Small intestine (tissue), 7 donors: ENCODE results near the gene ADAMTS19. TPM values are rescaled to one million over a fixed set of nuclear protein-coding genes. Genes with fewer than 3 reads are reported as not detected.
"Not testable (repeated sequence)": the region's sequence is repeated elsewhere in the genome, so short reads cannot be mapped to it uniquely, and the experiment has no call there.

ENCODE experiments used
- DNase-seq, 2 donors: peaks; one replicate each; pipeline versions ENCODE4 v3.0.0 to v3.0.0-alpha.2; 2013
- FAIRE-seq: peaks from 2 replicates; lab custom pipeline; 2012; peaks lifted over from hg19 to GRCh38; lab: Jason Lieb, UNC
- H3K27ac ChIP-seq, 3 donors: one replicate each; pipeline ENCODE4 v1.5.1; 2013; ENCODE audit warnings: low read length in 2 of 3, mild to moderate bottlenecking in 2 of 3, control low read depth in 1 of 3, inconsistent platforms in 1 of 3, low read depth in 1 of 3, moderate library complexity in 1 of 3
- H3K27me3 ChIP-seq, 3 donors: one replicate each; pipeline ENCODE4 v1.6.1; 2013; ENCODE audit warnings: low read length in 3 of 3, inconsistent platforms in 1 of 3; ENCODE audit not compliant: control insufficient read depth in 3 of 3, insufficient read depth in 3 of 3
- H3K36me3 ChIP-seq, 3 donors: one replicate each; pipeline ENCODE4 v1.6.1; 2013; ENCODE audit warnings: low read length in 3 of 3, inconsistent platforms in 1 of 3, low read depth in 1 of 3, mild to moderate bottlenecking in 1 of 3, moderate library complexity in 1 of 3; ENCODE audit not compliant: control insufficient read depth in 3 of 3, insufficient read depth in 2 of 3
- H3K4me1 ChIP-seq, 3 donors: one replicate each; pipeline ENCODE4 v1.6.1; 2013; ENCODE audit warnings: low read length in 2 of 3, inconsistent platforms in 1 of 3, low read depth in 1 of 3, mild to moderate bottlenecking in 1 of 3, moderate library complexity in 1 of 3; ENCODE audit not compliant: control insufficient read depth in 3 of 3, insufficient read depth in 2 of 3
- H3K4me3 ChIP-seq, 3 donors: one replicate each; pipeline ENCODE4 v1.5.1; 2013; ENCODE audit warnings: low read length in 3 of 3, control low read depth in 1 of 3, inconsistent platforms in 1 of 3, low read depth in 1 of 3, mild to moderate bottlenecking in 1 of 3, moderate library complexity in 1 of 3
- H3K9me3 ChIP-seq, 2 donors: one replicate each; pipeline ENCODE4 v1.6.1; 2013; ENCODE audit warnings: low read depth in 1 of 2, low read length in 1 of 2; ENCODE audit not compliant: control insufficient read depth in 2 of 2, insufficient read depth in 1 of 2
- WGBS, 3 donors: extraction: QIAGEN DNeasy Blood & Tissue Kit; methylation state at CpG; one replicate each; pipeline ENCODE4 v1.1.7; 2013; 5-methylcytosine and 5-hydroxymethylcytosine counted together
- polyA plus RNA-seq, 4 donors: library from polyadenylated mRNA; stranded (reverse) in 3 of 4; unstranded in 1 of 4; fragments of 200-250 nt in 3 of 4; fragments of 120-200 nt in 1 of 4; gene quantifications; one replicate each; pipeline versions ENCODE4 v1.2.1 to v1.2.3, GENCODE V29; 2013
- donor health status: healthy with polysubstance abuse.
- donor health status: control.
- donor health status: control.
- donor health status: Bipolar disorder and iron deficiency.
- donor health status: healthy.

ADAMTS19 gene
- polyA plus RNA-seq, 4 donors = 0.28 to 2.5 TPM; not detected in 2

DNA sequence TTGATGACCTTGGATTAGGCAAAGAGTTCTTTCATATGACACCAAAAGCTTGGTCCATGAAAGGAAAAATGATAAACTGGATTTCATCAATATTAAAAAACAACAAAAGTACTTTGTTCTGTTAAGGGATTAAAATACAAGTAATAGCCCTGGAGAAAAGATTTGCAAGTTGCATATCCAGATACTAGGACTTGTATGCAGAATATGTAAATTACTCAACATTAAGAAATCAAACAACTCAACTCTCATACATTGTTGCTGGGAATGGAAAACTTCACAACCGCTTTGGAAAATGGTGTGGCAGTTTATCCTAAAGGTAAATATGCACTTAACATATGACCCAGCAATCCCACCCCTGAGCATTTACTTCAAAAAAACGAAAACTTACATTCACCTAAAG is 112.0 kb downstream of the ADAMTS19 start:
- WGBS, 3 donors = 71 to 74% (median 73%) methylated on average over 2 of the region's 2 CpGs
- Histone ChIP-seq H3K36me3 (no peaks in the 10 kb centered on the region), H3K4me1 (no peaks in the 10 kb centered on the region), H3K27ac (no peak overlapping the region), H3K4me3 (no peak overlapping the region), H3K27me3 (no peaks in the 10 kb centered on the region), H3K9me3 (no peaks in the 10 kb centered on the region)
- DNase-seq = no peak
- FAIRE-seq = no peak

DNA sequence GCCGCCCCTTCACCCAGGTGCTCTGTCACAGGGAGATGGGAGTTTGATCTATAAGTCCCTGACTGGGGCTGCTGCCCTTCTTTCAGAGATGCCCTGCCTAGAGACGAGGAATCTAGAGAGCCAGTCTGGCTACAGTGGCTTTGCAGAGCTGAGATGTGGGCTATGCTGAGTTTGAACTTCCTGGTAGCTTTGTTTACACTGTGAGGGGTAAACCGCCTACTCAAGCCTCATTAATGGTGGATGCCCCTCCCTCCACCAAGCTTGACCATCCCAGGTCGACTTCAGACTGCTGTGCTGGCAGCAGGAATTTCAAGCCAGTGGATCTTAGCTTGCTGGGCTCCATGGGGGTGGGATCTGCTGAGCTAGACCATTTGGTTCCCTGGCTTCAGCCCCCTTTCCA is 124.4 kb downstream of the ADAMTS19 start:
- H3K27ac ChIP-seq, H3K4me1 ChIP-seq, DNase-seq, H3K9me3 ChIP-seq, H3K27me3 ChIP-seq, H3K4me3 ChIP-seq, H3K36me3 ChIP-seq, FAIRE-seq: not testable (repeated sequence)
- WGBS, 3 donors = 23 to 46% (median 40%) methylated on average over 4 of the region's 4 CpGs

DNA sequence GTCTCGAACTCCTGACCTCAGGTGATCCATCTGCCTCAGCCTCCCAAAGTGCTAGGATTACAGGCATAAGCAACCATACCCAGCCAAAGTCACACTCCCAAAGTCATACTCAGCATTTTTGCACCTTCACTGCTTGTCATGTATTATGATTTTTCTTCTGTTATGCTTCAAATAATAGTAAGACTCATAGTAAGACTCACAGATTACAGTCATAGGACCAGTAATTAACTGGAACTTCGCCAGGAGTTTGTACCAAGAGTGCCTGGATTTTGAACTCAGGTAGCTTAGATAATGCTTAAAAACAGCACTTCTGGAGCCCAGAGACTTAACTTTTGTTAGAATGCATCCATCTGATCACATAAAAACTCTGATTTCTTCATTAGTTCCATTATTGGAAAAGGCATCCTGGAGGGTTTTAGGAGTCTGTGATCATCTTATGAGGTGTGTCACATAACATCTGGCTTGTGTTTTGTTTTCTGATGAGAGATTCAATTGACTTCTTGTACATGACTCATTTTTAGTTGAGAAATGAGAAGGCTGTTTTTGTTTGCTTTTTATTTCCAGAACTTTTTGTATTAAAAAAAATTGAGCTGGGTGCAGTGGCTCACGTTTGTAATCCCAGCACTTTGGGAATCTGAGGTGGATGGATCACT is 131.5 kb downstream of the ADAMTS19 start:
- no peaks in the 10 kb centered on the region for H3K4me1 ChIP-seq
- no peaks in the 10 kb centered on the region for H3K36me3 ChIP-seq
- H3K4me3 ChIP-seq = no peak overlapping the region
- DNase-seq (no peak), FAIRE-seq (no peak)
- H3K27me3 ChIP-seq = no peaks in the 10 kb centered on the region
- no peak overlapping the region for H3K27ac ChIP-seq
- no peaks in the 10 kb centered on the region for H3K9me3 ChIP-seq
- WGBS, 3 donors = 55 to 76% (median 63%) methylated on average over 3 of the region's 3 CpGs

DNA sequence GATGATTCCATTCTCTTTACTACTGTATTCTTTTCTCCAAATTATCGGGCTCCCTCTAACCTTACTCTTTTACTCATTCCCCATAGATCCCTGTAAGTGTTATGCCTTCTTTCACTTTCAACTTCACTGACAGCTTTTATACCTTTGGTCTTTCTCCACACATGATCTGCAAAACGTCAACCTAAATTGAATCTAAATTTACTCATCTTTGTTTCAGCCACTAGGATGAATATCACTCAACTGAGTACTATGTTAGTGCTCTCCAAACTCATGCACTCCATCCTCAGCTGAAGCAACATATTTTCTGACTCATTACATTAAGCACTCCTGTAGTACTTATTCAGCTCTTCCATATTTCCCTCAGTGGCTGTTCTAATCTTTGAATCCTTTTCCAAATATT is 133.4 kb downstream of the ADAMTS19 start:
- no peaks in the 10 kb centered on the region for H3K9me3 ChIP-seq
- no peaks in the 10 kb centered on the region for H3K27me3 ChIP-seq
- no peak overlapping the region for H3K4me3 ChIP-seq
- H3K4me1 ChIP-seq = no peaks in the 10 kb centered on the region
- 39 to 52% (median 43%) methylated on average over 2 of the region's 2 CpGs for WGBS, 3 donors
- no peaks in the 10 kb centered on the region for H3K36me3 ChIP-seq
- no peak overlapping the region for H3K27ac ChIP-seq
- no peak for DNase-seq
- no peak for FAIRE-seq

DNA sequence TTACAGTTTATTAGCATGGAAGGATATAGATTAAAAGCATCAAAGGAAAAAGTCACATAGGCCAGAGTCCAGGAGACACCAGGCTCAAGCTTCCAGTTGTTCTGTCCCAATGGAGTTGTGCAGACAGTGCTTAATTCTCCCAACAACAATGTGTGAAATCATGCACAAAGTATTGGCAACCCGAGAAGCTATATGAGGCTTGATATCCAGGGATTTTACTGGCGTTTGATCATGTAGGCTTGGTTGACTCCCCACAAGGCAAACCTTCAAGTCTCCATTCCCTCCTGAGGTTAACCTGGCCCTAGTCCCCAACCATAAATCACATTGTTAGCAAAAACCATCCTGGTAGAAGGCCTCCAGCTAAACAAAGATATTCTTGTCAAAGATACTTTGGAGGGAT is 141.5 kb downstream of the ADAMTS19 start:
- Histone ChIP-seq H3K4me1 (no peaks in the 10 kb centered on the region), H3K27me3 (no peaks in the 10 kb centered on the region), H3K27ac (no peak overlapping the region), H3K9me3 (no peaks in the 10 kb centered on the region), H3K36me3 (no peaks in the 10 kb centered on the region), H3K4me3 (no peak overlapping the region)
- FAIRE-seq (no peak), DNase-seq (no peak)
- WGBS, 3 donors = 81 to 85% (median 83%) methylated on average over 2 of the region's 2 CpGs

DNA sequence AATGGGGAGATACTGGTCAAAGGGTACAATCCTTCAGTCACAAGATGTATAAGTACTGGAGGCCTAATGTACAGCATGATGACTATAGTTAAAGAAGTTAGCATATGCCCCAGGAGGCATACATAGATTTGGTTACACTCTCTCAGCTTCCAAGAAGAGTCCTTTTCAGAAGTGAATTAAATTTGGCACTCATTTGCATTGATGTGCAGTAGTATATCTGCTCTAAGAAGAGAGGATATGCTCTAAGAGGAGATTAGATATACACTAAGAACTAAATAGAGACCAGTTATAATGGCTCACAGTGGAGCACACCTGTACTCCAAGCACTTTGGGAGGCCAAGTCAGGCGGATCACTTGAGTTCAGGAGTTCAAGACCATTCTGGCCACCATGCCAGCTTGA is 148.3 kb downstream of the ADAMTS19 start:
- 60 to 80% (median 73%) methylated on average over 1 of the region's 1 CpG for WGBS, 3 donors
- Histone ChIP-seq H3K4me1 (no peaks in the 10 kb centered on the region), H3K9me3 (peaks cover 0 to 2% of the 10 kb centered on the region in 2 donors), H3K27me3 (no peaks in the 10 kb centered on the region), H3K4me3 (no peak overlapping the region), H3K36me3 (no peaks in the 10 kb centered on the region), H3K27ac (no peak overlapping the region)
- FAIRE-seq (no peak), DNase-seq (no peak)

DNA sequence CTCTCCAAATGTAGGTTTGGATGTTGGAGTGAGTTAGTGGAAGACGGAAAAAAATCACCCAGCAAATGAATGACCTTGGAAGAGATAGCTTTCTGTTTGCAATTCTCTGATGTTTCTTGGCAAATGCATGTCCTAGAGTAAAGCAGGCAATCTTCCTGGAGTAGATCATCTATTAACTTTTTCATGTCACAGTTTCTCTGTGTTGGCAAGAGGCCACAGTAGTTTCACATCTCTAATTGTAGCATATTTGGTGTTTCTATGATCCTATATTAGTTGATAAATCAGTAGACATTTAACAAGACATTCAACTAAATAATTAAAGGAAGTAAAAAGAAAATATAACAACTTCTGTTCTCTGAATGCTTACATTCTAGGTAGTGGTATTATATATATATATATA is 149.6 kb downstream of the ADAMTS19 start:
- WGBS, 3 donors = 62 to 90% (median 75%) methylated on average over 1 of the region's 1 CpG
- no peak overlapping the region for H3K4me3 ChIP-seq
- no peaks in the 10 kb centered on the region for H3K4me1 ChIP-seq
- H3K9me3 ChIP-seq = peaks cover 0 to 2% of the 10 kb centered on the region in 2 donors
- H3K27me3 ChIP-seq = no peaks in the 10 kb centered on the region
- no peaks in the 10 kb centered on the region for H3K36me3 ChIP-seq
- H3K27ac ChIP-seq = no peak overlapping the region
- DNase-seq = no peak
- no peak for FAIRE-seq

DNA sequence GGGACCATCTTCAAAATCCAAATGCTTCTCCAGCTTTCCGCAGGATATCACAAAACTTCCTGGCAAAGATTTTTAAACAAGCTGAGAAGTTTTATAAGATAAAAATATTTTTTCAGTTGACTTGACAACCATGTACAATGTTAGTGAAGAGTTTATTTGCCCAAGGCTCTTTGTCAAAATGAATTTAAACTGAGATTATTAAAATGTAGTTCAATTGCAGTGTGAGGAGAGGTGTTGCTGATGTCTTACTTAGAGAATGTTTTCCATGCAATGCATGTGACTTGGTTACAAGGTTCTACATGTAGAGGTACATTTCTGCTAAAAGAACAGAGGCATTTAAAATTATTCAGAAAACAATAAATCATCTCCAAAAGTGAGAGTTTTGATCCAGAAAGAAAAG is 156.4 kb downstream of the ADAMTS19 start:
- Histone ChIP-seq H3K36me3 (no peaks in the 10 kb centered on the region), H3K4me3 (no peak overlapping the region), H3K9me3 (peaks cover 0 to 2% of the 10 kb centered on the region in 2 donors), H3K4me1 (no peaks in the 10 kb centered on the region), H3K27me3 (no peaks in the 10 kb centered on the region), H3K27ac (no peak overlapping the region)
- FAIRE-seq = no peak
- no peak for DNase-seq
- WGBS, 3 donors = 74 to 91% (median 85%) methylated on average over 1 of the region's 1 CpG

DNA sequence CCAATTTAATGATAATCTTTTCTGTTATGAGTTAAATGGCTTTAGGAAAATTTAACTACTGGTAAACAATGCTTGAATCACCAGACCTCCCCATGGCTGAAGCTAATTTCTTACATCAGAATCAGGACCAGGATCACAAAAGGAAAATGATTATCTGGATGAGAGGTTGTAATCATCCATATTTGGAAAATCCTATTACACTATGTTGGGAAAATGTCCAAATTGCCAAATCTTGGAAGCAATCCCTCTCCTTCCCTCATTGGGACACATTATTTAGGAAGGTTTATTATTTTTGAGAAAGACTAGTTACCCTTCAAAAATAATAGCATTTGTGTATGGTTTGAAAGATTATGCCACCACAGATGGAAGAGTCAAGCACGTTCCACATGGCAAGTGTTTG is 157.1 kb downstream of the ADAMTS19 start:
- Histone ChIP-seq H3K27me3 (no peaks in the 10 kb centered on the region), H3K36me3 (no peaks in the 10 kb centered on the region), H3K27ac (no peak overlapping the region), H3K9me3 (no peaks in the 10 kb centered on the region), H3K4me3 (no peak overlapping the region), H3K4me1 (no peaks in the 10 kb centered on the region)
- DNase-seq (no peak), FAIRE-seq (no peak)
- WGBS, 3 donors = 55 to 67% (median 58%) methylated on average over 1 of the region's 1 CpG
